ENCODE measurements around the gene AOPEP. TPM values are rescaled to one million over a fixed set of nuclear protein-coding genes. Genes with fewer than 3 reads are reported as not detected.

The AOPEP gene
- total and polyA plus RNA-seq, 2 of the 13 experiments (the other 11 are each of a cell fraction or from before 2014, with no cell fraction given): 22.2 to 41.6 TPM

DNA sequence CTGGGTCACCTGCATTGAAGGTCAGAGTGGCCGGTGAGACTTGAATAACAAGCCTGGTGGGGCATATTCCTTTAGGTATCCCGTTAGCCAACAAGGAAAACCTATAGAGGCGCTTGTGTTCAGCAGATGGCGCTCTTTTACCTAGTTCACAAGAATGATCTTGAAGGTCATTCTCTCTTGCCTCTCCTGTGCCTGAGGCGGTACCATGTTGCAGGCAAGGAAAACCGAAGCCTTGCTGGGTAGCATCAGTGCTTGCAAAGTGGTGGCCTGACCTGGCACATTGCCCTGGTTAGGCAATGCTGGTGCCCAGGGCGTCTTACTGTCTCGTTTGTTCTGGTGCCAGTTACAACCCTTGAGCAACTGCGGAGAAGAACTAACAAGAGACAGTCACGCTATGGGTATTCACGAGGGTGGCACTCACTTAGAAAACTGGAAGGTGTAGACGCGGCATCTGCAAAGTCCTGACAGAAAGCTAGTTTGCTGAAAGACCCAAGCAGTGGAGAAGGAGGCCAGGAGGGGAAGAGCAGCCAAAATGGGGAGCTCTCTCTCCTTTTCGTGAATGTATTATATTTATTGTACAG lies 56.7 kb downstream of the AOPEP start (continued):
- TF ChIP-seq, protein P1, sequence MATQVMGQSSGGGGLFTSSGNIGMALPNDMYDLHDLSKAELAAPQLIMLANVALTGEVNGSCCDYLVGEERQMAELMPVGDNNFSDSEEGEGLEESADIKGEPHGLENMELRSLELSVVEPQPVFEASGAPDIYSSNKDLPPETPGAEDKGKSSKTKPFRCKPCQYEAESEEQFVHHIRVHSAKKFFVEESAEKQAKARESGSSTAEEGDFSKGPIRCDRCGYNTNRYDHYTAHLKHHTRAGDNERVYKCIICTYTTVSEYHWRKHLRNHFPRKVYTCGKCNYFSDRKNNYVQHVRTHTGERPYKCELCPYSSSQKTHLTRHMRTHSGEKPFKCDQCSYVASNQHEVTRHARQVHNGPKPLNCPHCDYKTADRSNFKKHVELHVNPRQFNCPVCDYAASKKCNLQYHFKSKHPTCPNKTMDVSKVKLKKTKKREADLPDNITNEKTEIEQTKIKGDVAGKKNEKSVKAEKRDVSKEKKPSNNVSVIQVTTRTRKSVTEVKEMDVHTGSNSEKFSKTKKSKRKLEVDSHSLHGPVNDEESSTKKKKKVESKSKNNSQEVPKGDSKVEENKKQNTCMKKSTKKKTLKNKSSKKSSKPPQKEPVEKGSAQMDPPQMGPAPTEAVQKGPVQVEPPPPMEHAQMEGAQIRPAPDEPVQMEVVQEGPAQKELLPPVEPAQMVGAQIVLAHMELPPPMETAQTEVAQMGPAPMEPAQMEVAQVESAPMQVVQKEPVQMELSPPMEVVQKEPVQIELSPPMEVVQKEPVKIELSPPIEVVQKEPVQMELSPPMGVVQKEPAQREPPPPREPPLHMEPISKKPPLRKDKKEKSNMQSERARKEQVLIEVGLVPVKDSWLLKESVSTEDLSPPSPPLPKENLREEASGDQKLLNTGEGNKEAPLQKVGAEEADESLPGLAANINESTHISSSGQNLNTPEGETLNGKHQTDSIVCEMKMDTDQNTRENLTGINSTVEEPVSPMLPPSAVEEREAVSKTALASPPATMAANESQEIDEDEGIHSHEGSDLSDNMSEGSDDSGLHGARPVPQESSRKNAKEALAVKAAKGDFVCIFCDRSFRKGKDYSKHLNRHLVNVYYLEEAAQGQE (IDR thresholded peaks at IDR 0.05; ENCODE audit: borderline replicate concordance in 1 of 2, low read depth in 1 of 2, low read length in 2 of 2): no peak
- TF ChIP-seq SP4 (CRISPR knock-in tag; IDR thresholded peaks at IDR 0.05) (no peak), HHEX (CRISPR knock-in tag; IDR thresholded peaks at IDR 0.05) (0 out of 2 replicates have a peak, but pooled peaks have one; percentile 25), ZNF256 (CRISPR knock-in tag; conservative IDR thresholded peaks at IDR 0.05) (no peak), RELA (CRISPR knock-in tag; IDR thresholded peaks at IDR 0.05) (no peak), ZBTB8A (CRISPR knock-in tag; IDR thresholded peaks at IDR 0.05; ENCODE audit: borderline replicate concordance, low read depth) (no peak), MIXL1 (CRISPR knock-in tag; IDR thresholded peaks at IDR 0.05) (peak; percentile 56; the same call in 1 of the 2 replicates)
- TF ChIP-seq, protein P2, sequence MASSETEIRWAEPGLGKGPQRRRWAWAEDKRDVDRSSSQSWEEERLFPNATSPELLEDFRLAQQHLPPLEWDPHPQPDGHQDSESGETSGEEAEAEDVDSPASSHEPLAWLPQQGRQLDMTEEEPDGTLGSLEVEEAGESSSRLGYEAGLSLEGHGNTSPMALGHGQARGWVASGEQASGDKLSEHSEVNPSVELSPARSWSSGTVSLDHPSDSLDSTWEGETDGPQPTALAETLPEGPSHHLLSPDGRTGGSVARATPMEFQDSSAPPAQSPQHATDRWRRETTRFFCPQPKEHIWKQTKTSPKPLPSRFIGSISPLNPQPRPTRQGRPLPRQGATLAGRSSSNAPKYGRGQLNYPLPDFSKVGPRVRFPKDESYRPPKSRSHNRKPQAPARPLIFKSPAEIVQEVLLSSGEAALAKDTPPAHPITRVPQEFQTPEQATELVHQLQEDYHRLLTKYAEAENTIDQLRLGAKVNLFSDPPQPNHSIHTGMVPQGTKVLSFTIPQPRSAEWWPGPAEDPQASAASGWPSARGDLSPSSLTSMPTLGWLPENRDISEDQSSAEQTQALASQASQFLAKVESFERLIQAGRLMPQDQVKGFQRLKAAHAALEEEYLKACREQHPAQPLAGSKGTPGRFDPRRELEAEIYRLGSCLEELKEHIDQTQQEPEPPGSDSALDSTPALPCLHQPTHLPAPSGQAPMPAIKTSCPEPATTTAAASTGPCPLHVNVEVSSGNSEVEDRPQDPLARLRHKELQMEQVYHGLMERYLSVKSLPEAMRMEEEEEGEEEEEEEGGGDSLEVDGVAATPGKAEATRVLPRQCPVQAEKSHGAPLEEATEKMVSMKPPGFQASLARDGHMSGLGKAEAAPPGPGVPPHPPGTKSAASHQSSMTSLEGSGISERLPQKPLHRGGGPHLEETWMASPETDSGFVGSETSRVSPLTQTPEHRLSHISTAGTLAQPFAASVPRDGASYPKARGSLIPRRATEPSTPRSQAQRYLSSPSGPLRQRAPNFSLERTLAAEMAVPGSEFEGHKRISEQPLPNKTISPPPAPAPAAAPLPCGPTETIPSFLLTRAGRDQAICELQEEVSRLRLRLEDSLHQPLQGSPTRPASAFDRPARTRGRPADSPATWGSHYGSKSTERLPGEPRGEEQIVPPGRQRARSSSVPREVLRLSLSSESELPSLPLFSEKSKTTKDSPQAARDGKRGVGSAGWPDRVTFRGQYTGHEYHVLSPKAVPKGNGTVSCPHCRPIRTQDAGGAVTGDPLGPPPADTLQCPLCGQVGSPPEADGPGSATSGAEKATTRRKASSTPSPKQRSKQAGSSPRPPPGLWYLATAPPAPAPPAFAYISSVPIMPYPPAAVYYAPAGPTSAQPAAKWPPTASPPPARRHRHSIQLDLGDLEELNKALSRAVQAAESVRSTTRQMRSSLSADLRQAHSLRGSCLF (CRISPR knock-in tag; IDR thresholded peaks at IDR 0.05; ENCODE audit: borderline replicate concordance): no peak
